ENCODE results near the gene ZBED4.

ZBED4 gene

GRCh38 chr22:49928185-49928495, 74.5 kb downstream of the ZBED4 start:
- no peak for DNase-seq (ENCODE audit: low read depth, low spot score)
- H3K4me3 ChIP-seq (ENCODE audit: low read length): no peak overlapping the region

GRCh38 chr22:49928555-49929210, 75.0 kb downstream of the ZBED4 start:
- no peak for DNase-seq (ENCODE audit: low read depth, low spot score)
- no peak overlapping the region for H3K4me3 ChIP-seq (ENCODE audit: low read length)

- peak overlapping the region; percentile 16; the same call in 1 of the 2 replicates for H3K4me3 ChIP-seq (ENCODE audit: low read length)
- DNase-seq (ENCODE audit: low read depth, low spot score): no peak
These were observed 75.8 kb downstream of the ZBED4 start for GRCh38 chr22:49929211-49929979.

- no peak overlapping the region; the same call in 1 of the 2 replicates for H3K4me3 ChIP-seq (ENCODE audit: low read length)
These were observed 76.4 kb downstream of the ZBED4 start for GRCh38 chr22:49929994-49930575.

GRCh38 chr22:49930596-49931412, 77.2 kb downstream of the ZBED4 start:
- no peak overlapping the region for H3K4me3 ChIP-seq (ENCODE audit: low read length)
- no peak for DNase-seq (ENCODE audit: low read depth, low spot score)

More at GRCh38 chr22:49929994-49930575, 76.4 kb downstream of the ZBED4 start:
- DNase-seq (ENCODE audit: low read depth, low spot score): no peak

- no peak for DNase-seq (ENCODE audit: low read depth, low spot score)
- no peak overlapping the region for H3K4me3 ChIP-seq (ENCODE audit: low read length)
These were observed 79.9 kb downstream of the ZBED4 start for GRCh38 chr22:49933236-49934159.

GRCh38 chr22:49934160-49934890, 80.7 kb downstream of the ZBED4 start:
- peak overlapping the region; percentile 38; the same call in 1 of the 2 replicates for H3K4me3 ChIP-seq (ENCODE audit: low read length)
- DNase-seq (ENCODE audit: low read depth, low spot score): no peak

GRCh38 chr22:49934891-49935557, 81.4 kb downstream of the ZBED4 start:
- DNase-seq (ENCODE audit: low read depth, low spot score): peak; percentile 60
- peak overlapping the region; percentile 38 for H3K4me3 ChIP-seq (ENCODE audit: low read length)

GRCh38 chr22:49935561-49935960, 81.9 kb downstream of the ZBED4 start:
- peak overlapping the region; percentile 46; the same call in 1 of the 2 replicates for H3K4me3 ChIP-seq (ENCODE audit: low read length)
- no peak for DNase-seq (ENCODE audit: low read depth, low spot score)

- DNase-seq (ENCODE audit: low read depth, low spot score): peak; percentile 43
- peak overlapping the region; percentile 46 for H3K4me3 ChIP-seq (ENCODE audit: low read length)
These were observed 82.7 kb downstream of the ZBED4 start for GRCh38 chr22:49936018-49936972.

GRCh38 chr22:49936973-49937757, 83.5 kb downstream of the ZBED4 start:
- no peak for DNase-seq (ENCODE audit: low read depth, low spot score)
- H3K4me3 ChIP-seq (ENCODE audit: low read length): no peak overlapping the region

- DNase-seq (ENCODE audit: low read depth, low spot score): no peak
- no peak overlapping the region for H3K4me3 ChIP-seq (ENCODE audit: low read length)
These were observed 84.3 kb downstream of the ZBED4 start for GRCh38 chr22:49937758-49938564.

GRCh38 chr22:49938565-49939136, 85.0 kb downstream of the ZBED4 start:
- no peak overlapping the region for H3K4me3 ChIP-seq (ENCODE audit: low read length)
- DNase-seq (ENCODE audit: low read depth, low spot score): no peak
